ENCODE results near the gene RBPJ.

Gene RBPJ

GRCh38 chr4:26433556-26433955, 112.7 kb downstream of the RBPJ start:
- no peak for TF ChIP-seq CTCF (IDR thresholded peaks at IDR 0.05; ENCODE audit: low read depth, low read length)
- DNase-seq (ENCODE audit: extremely low read depth, low read depth): no peak

GRCh38 chr4:26434030-26434639, 113.3 kb downstream of the RBPJ start:
- no peak for DNase-seq (ENCODE audit: extremely low read depth, low read depth)
- no peak for TF ChIP-seq CTCF (IDR thresholded peaks at IDR 0.05; ENCODE audit: low read depth, low read length)

- TF ChIP-seq CTCF (IDR thresholded peaks at IDR 0.05; ENCODE audit: low read depth, low read length): no peak
- DNase-seq (ENCODE audit: extremely low read depth, low read depth): no peak
Observed at GRCh38 chr4:26441102-26441501, 120.3 kb downstream of the RBPJ start.

GRCh38 chr4:26441771-26442170, 121.0 kb downstream of the RBPJ start:
- no peak for DNase-seq (ENCODE audit: extremely low read depth, low read depth)
- TF ChIP-seq CTCF (IDR thresholded peaks at IDR 0.05; ENCODE audit: low read depth, low read length): no peak

- TF ChIP-seq CTCF (IDR thresholded peaks at IDR 0.05; ENCODE audit: low read depth, low read length): no peak
- no peak for DNase-seq (ENCODE audit: extremely low read depth, low read depth)
Observed at GRCh38 chr4:26447378-26447777, 126.6 kb downstream of the RBPJ start.

- no peak for DNase-seq (ENCODE audit: extremely low read depth, low read depth)
- no peak for TF ChIP-seq CTCF (IDR thresholded peaks at IDR 0.05; ENCODE audit: low read depth, low read length)
Observed at GRCh38 chr4:26450418-26450817, 129.6 kb downstream of the RBPJ start.

GRCh38 chr4:26451597-26451996, 130.8 kb downstream of the RBPJ start:
- DNase-seq (ENCODE audit: extremely low read depth, low read depth): no peak
- TF ChIP-seq CTCF (IDR thresholded peaks at IDR 0.05; ENCODE audit: low read depth, low read length): no peak

All from AG09319 (cell line).